CD14-positive monocyte (primary cell): ENCODE results near the gene PNKD. TPM values are rescaled to one million over a fixed set of nuclear protein-coding genes. Genes with fewer than 3 reads are reported as not detected.
A peak's percentile ranks its signal among the peaks of the same experiment; 100 is the strongest.

Experiments used
- DNase-seq, 3 donors: peaks; one replicate each; pipeline ENCODE4 v3.0.0-alpha.2; 2011 to 2022
- H2AFZ ChIP-seq: 2 replicates; pipeline ENCODE4 v1.6.0; 2012; ENCODE audit warnings: mild to moderate bottlenecking, low read depth, low read length, inconsistent platforms; ENCODE audit not compliant: insufficient read depth, poor library complexity, severe bottlenecking
- H3K27ac ChIP-seq, 2 donors: 1 replicate in 1 of 2; 2 replicates in 1 of 2; pipeline ENCODE4 v1.5.1; 2012 to 2013; ENCODE audit warnings: low read length in 2 of 2, control low read depth in 1 of 2, inconsistent platforms in 1 of 2, low read depth in 1 of 2, mild to moderate bottlenecking in 1 of 2
- H3K27me3 ChIP-seq, 2 donors: one replicate each; pipeline versions ENCODE4 v1.6.0 to v1.6.1; 2011 to 2013; ENCODE audit warnings: low read length in 2 of 2; ENCODE audit not compliant: control insufficient read depth in 2 of 2, insufficient read depth in 2 of 2
- H3K36me3 ChIP-seq, 2 donors: replicated peaks in 1 of 2; 1 replicate in 1 of 2; 2 replicates in 1 of 2; pipeline versions ENCODE4 v1.5.1 to v1.6.1; 2012 to 2013; ENCODE audit warnings: low read length in 2 of 2, control low read depth in 1 of 2, inconsistent platforms in 1 of 2, mild to moderate bottlenecking in 1 of 2; ENCODE audit not compliant: insufficient read depth in 2 of 2, control insufficient read depth in 1 of 2
- H3K4me1 ChIP-seq, 2 donors: 1 replicate in 1 of 2; 2 replicates in 1 of 2; pipeline versions ENCODE4 v1.5.1 to v1.6.1; 2012 to 2013; ENCODE audit warnings: low read length in 2 of 2, control low read depth in 1 of 2, inconsistent platforms in 1 of 2, mild to moderate bottlenecking in 1 of 2, moderate library complexity in 1 of 2; ENCODE audit not compliant: insufficient read depth in 2 of 2, control insufficient read depth in 1 of 2
- H3K4me2 ChIP-seq: replicated peaks from 2 replicates; pipeline ENCODE3; 2012; ENCODE audit warnings: low read length, moderate library complexity, mild to moderate bottlenecking; ENCODE audit not compliant: poor library complexity, severe bottlenecking; ENCODE audit errors: extremely low read depth
- H3K4me3 ChIP-seq, 3 experiments: fragments of 200-600 bp in 1 of 3; sonication (generic) in 1 of 3; replicated peaks in 1 of 3; 1 replicate in 2 of 3; 2 replicates in 1 of 3; pipeline ENCODE4 v1.5.1; 2011 to 2013; ENCODE audit warnings: low read length in 3 of 3, mild to moderate bottlenecking in 3 of 3, control low read depth in 2 of 3, low read depth in 2 of 3, inconsistent platforms in 1 of 3, moderate library complexity in 1 of 3
- H3K79me2 ChIP-seq: 2 replicates; pipeline ENCODE4 v1.6.0; 2012; ENCODE audit warnings: mild to moderate bottlenecking, control low read depth, inconsistent platforms, low read length, moderate library complexity; ENCODE audit not compliant: insufficient read depth
- H3K9ac ChIP-seq: 2 replicates; pipeline ENCODE4 v1.6.0; 2017; ENCODE audit warnings: low read length, mild to moderate bottlenecking; ENCODE audit not compliant: insufficient read depth, poor library complexity, severe bottlenecking
- H3K9me3 ChIP-seq, 2 donors: replicated peaks in 1 of 2; 1 replicate in 1 of 2; 2 replicates in 1 of 2; pipeline versions ENCODE4 v1.5.1 to v1.6.1; 2012 to 2013; ENCODE audit warnings: low read length in 2 of 2, control low read depth in 1 of 2; ENCODE audit not compliant: control insufficient read depth in 1 of 2, insufficient read depth in 1 of 2
- H4K20me1 ChIP-seq: 2 replicates; pipeline ENCODE4 v1.6.0; 2012; ENCODE audit warnings: mild to moderate bottlenecking, low read length, control low read depth, moderate library complexity; ENCODE audit not compliant: insufficient read depth
- H3K27ac Mint-ChIP-seq, 7 donors: one replicate each; pipeline ENCODE4 v1.8.0; 2020; ENCODE audit warnings: mild to moderate bottlenecking in 7 of 7, mixed read lengths in 7 of 7, moderate library complexity in 6 of 7, inconsistent platforms in 2 of 7
- H3K27me3 Mint-ChIP-seq, 3 donors: one replicate each; pipeline ENCODE4 v1.8.0; 2021 to 2022; ENCODE audit warnings: low read depth in 3 of 3, mild to moderate bottlenecking in 3 of 3, mixed read lengths in 3 of 3, moderate library complexity in 3 of 3, inconsistent platforms in 1 of 3
- H3K36me3 Mint-ChIP-seq, 2 donors: one replicate each; pipeline ENCODE4 v1.8.0; 2020; ENCODE audit warnings: mixed read lengths in 2 of 2, inconsistent platforms in 1 of 2, mild to moderate bottlenecking in 1 of 2
- H3K4me1 Mint-ChIP-seq: one replicate; pipeline ENCODE4 v1.8.0; 2020; ENCODE audit warnings: mild to moderate bottlenecking, mixed read lengths
- H3K4me3 Mint-ChIP-seq, 2 donors: one replicate each; pipeline ENCODE4 v1.8.0; 2020; ENCODE audit warnings: mild to moderate bottlenecking in 2 of 2, mixed read lengths in 2 of 2, moderate library complexity in 1 of 2
- H3K9me3 Mint-ChIP-seq, 7 donors: one replicate each; pipeline ENCODE4 v1.8.0; 2020 to 2022; ENCODE audit warnings: mixed read lengths in 7 of 7, mild to moderate bottlenecking in 6 of 7, moderate library complexity in 6 of 7, inconsistent platforms in 2 of 7
- WGBS: methylation state at CpG from one replicate; pipeline ENCODE4 v1.1.5; 2013; ENCODE audit warnings: missing lambda C conversion rate; ENCODE audit not compliant: insufficient coverage; 5-methylcytosine and 5-hydroxymethylcytosine counted together
- intact Hi-C, 2 donors: fragments of 100-400 bp; cut with micrococcal nuclease; formaldehyde crosslinking; loops; one replicate each; pipeline versions ENCODE4 v1.15.0 to v1.15.1; 2023
- polyA plus RNA-seq, 3 donors: library from polyadenylated mRNA; depleted of rRNA in 1 of 3; unstranded in 2 of 3; stranded (reverse) in 1 of 3; fragments of 300-500 nt in 2 of 3; fragments of >200 nt in 1 of 3; fragmentation: Illumina TruSeq in 2 of 3; gene quantifications; 1 replicate in 2 of 3; 2 replicates in 1 of 3; pipeline ENCODE4 v1.2.3, GENCODE V29; 2012 to 2021
- TF ChIP-seq, protein P1 (sequence below): fragments of 200-600 bp; IDR thresholded peaks from one replicate; pipeline ENCODE4 v1.8.0; 2022; ENCODE audit warnings: antibody characterized with exemption, mild to moderate bottlenecking

The PNKD gene
- polyA plus RNA-seq, 3 donors = 79.8 to 92.0 (median 88.2) TPM

GRCh38 chr2:218282173-218282991, 12.1 kb downstream of the PNKD start:
- Mint-ChIP-seq H3K27ac (peak overlapping the region in 3 of 7 donors; percentile 25 to 43 (median 43)), H3K4me1 (peaks cover 32% of the 10 kb centered on the region), H3K9me3 (peaks cover 0 to 2% (median 0%) of the 10 kb centered on the region in 7 donors), H3K36me3 (peaks cover 58 to 87% of the 10 kb centered on the region in 2 donors), H3K4me3 (no peak overlapping the region), H3K27me3 (peaks cover 0 to 2% (median 1%) of the 10 kb centered on the region in 3 donors)
- 86% methylated on average over 7 of the region's 17 CpGs for WGBS
- Histone ChIP-seq H3K4me3 (no peak overlapping the region), H3K36me3 (peaks cover 73 to 85% of the 10 kb centered on the region in 2 donors), H3K9ac (no peak overlapping the region), H3K27ac (peak overlapping the region in 1 of 2 donors; percentile 59), H2AFZ (no peak overlapping the region), H3K4me1 (peaks cover 26 to 31% of the 10 kb centered on the region in 2 donors), H4K20me1 (peaks cover 93% of the 10 kb centered on the region), H3K79me2 (peaks cover 92% of the 10 kb centered on the region), H3K4me2 (no peak overlapping the region), H3K27me3 (no peaks in the 10 kb centered on the region), H3K9me3 (no peaks in the 10 kb centered on the region)
- TF ChIP-seq, protein P1, sequence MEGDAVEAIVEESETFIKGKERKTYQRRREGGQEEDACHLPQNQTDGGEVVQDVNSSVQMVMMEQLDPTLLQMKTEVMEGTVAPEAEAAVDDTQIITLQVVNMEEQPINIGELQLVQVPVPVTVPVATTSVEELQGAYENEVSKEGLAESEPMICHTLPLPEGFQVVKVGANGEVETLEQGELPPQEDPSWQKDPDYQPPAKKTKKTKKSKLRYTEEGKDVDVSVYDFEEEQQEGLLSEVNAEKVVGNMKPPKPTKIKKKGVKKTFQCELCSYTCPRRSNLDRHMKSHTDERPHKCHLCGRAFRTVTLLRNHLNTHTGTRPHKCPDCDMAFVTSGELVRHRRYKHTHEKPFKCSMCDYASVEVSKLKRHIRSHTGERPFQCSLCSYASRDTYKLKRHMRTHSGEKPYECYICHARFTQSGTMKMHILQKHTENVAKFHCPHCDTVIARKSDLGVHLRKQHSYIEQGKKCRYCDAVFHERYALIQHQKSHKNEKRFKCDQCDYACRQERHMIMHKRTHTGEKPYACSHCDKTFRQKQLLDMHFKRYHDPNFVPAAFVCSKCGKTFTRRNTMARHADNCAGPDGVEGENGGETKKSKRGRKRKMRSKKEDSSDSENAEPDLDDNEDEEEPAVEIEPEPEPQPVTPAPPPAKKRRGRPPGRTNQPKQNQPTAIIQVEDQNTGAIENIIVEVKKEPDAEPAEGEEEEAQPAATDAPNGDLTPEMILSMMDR = no peak
- DNase-seq = no peak
- intact Hi-C loops = no loop called here

GRCh38 chr2:218284106-218284811, 13.9 kb downstream of the PNKD start:
- no peak overlapping the region for H3K9ac ChIP-seq
- no peak overlapping the region for H3K4me2 ChIP-seq
- 85% methylated on average over 7 of the region's 16 CpGs for WGBS
- H3K9me3 Mint-ChIP-seq = peaks cover 0 to 4% (median 0%) of the 10 kb centered on the region in 7 donors
- peak overlapping the region in 6 of 7 donors; percentile 33 to 100 (median 39) for H3K27ac Mint-ChIP-seq
- no peak overlapping the region for H3K4me3 Mint-ChIP-seq
- TF ChIP-seq, protein P1 = no peak
- H3K4me1 Mint-ChIP-seq = peaks cover 50% of the 10 kb centered on the region
- peaks cover 42 to 75% of the 10 kb centered on the region in 2 donors for H3K36me3 Mint-ChIP-seq
- H3K9me3 ChIP-seq = no peaks in the 10 kb centered on the region
- H3K27me3 ChIP-seq = no peaks in the 10 kb centered on the region
- no peak overlapping the region for H3K4me3 ChIP-seq
- DNase-seq = peak in 1 of 3 donors; percentile 59
- H3K79me2 ChIP-seq = peaks cover 93% of the 10 kb centered on the region
- no peak overlapping the region for H2AFZ ChIP-seq
- H3K27ac ChIP-seq = peak overlapping the region; percentile 8 to 12
- H3K36me3 ChIP-seq = peaks cover 55 to 66% of the 10 kb centered on the region in 2 donors
- intact Hi-C loops = no loop called here
- peaks cover 74% of the 10 kb centered on the region for H4K20me1 ChIP-seq
- peaks cover 0 to 2% (median 1%) of the 10 kb centered on the region in 3 donors for H3K27me3 Mint-ChIP-seq
- H3K4me1 ChIP-seq = peaks cover 44 to 50% of the 10 kb centered on the region in 2 donors
